Measurements from ENCODE around the gene SDCCAG8.

SDCCAG8 gene

DNA sequence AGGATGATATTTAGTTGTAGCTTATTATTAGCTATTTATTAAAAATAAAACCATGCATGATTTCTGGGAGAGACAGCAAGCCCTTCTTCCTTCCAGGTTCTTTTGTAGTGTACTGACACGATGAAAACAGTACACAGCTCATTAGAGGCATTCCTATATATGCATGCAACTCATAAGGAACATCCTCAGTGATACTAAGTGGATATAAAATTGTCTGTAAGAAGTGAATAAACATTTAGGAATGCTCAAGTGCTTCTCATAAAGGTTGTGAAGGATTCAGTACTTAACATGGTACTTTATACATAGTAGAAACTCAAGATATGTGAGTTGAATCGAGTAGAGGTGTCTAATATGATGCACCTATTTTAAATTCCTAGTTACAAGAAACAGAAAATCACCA lies 287.7 kb downstream of the SDCCAG8 start:
- DNase-seq (ENCODE audit: low read depth in 3 of 3), result no peak

DNA sequence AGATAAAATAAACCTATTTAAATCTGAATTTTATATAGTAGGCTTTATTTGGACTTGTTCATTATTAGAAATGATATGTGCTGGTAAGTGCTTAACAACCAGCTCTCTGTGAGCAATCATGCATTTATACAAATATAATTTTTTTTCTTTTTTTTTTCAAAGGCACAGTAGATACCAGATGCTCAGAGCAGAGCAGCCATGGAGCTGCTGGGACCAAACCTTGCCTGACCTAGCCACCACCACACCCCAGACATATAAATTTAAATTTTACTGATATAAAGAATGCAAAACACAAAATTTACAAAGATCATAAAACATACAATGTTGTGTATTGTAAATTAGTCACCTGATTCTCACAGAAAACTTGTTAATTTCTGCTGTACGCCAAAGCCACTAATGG lies 290.6 kb downstream of the SDCCAG8 start:
- no peak for DNase-seq (ENCODE audit: low read depth in 3 of 3)

DNA sequence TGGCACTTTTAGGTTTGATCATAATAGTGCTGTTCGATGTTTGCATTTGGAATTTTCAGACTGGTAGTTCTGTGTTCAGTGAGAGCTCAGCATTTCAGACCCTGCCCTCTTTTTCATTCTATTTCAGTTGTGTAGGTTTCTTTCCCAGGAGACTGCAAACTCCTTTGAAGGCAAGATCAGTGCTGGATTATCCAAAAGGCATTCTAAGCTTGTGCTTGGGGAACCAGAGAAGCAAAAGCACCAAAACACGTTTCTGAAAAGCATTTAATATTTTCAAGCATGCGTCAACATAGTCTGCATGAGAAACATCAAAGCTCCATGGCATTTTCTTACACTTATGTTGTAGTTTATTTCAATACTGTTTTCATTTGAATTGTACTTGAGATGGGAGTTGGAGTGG lies 292.1 kb downstream of the SDCCAG8 start:
- DNase-seq (ENCODE audit: low read depth in 3 of 3), result no peak

DNA sequence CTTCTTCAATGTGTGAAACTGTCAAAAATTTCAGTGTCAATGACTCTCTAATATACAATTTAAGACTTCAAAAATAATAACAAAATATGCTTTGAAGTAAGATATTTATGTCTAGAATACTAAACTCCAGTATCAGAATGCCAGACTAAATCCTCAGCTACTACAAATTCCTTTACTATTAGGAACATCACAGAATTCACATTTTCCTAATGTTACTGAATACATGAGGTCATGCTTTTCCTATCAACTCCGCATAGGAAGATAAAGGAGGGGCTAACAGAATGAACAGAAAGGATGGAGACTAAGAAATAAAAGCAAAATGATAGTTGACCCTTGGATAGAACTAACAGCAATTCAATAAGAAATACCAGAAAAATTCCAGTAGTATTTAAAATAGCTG lies 292.7 kb downstream of the SDCCAG8 start:
- no peak for DNase-seq (ENCODE audit: low read depth in 3 of 3)

DNA sequence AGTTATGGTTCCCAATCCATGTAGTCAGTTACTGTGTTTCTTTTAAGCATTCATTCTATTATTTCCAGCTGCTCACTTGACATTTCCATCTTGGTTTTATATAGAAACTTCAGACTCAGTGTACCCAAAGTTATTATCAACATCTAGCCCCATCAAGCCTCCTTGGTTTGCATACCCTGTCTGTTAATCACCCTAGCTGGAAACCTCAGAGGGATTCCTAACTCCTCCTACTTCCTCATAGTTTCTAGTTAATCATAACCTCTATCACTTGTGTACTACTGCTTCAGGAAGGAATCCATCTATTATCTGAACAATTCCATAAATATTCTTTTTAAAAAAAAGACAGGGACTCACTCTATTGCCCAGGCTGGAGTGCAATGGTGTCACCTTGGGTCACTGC lies 293.3 kb downstream of the SDCCAG8 start:
- no peak for DNase-seq (ENCODE audit: low read depth in 3 of 3)
